IPS DF 4.7 (cell line): ENCODE results near the gene TARDBP.
"Not testable (repeated sequence)": the region's sequence is repeated elsewhere in the genome, so short reads cannot be mapped to it uniquely, and the experiment has no call there.

Source experiments
- DNase-seq: peaks from one replicate; pipeline ENCODE4 v3.0.0-alpha.2; 2013; ENCODE audit warnings: low spot score; ENCODE audit errors: extremely low read depth

Gene TARDBP

DNA sequence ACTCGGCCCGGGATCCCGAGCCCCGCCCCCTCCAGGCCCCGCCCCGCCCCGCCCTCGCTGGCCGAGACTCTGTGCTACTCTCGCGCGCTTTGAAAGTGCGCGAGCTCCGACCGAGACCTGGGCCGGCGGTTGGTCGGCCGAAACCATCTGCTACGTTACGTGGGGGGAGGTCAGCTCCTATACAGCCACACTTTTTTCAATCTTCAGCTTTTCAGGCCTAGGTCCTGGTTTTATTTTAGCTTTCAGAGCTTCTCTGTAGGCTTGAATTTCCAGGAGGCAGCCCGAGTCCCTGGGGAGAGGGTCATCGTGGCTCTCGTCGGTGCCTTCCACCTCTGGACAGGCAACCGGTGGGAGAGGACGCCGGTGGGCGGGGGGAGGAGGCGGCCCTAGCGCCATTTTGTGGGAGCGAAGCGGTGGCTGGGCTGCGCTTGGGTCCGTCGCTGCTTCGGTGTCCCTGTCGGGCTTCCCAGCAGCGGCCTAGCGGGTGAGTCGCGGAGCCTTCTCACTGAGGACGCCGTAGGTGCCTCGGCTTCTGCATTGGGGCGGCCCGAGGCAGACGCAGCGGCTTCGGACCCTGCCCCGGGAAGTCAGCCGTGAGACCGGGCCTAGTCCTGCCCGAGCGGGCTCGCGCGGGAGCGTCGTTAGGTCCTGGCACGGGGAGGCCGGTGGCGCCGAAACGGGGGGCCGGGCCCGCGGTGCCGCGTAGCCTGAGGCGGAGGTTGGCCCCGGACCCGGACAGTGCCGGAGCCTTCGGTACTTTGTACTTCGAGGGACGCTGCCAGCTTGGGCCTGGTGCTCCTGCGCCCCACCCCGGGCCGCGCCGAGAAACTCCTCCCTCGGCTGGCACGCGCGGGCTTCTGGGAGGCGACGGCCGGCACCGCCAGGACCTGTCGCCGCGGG lies at the start of gene TARDBP:
Gene TARDBP (plus strand): TSS at position 395 of the 900 bp plus-strand sequence. CDS start 1,074 bp downstream, outside the sequence.
- peak; percentile 16 for DNase-seq

DNA sequence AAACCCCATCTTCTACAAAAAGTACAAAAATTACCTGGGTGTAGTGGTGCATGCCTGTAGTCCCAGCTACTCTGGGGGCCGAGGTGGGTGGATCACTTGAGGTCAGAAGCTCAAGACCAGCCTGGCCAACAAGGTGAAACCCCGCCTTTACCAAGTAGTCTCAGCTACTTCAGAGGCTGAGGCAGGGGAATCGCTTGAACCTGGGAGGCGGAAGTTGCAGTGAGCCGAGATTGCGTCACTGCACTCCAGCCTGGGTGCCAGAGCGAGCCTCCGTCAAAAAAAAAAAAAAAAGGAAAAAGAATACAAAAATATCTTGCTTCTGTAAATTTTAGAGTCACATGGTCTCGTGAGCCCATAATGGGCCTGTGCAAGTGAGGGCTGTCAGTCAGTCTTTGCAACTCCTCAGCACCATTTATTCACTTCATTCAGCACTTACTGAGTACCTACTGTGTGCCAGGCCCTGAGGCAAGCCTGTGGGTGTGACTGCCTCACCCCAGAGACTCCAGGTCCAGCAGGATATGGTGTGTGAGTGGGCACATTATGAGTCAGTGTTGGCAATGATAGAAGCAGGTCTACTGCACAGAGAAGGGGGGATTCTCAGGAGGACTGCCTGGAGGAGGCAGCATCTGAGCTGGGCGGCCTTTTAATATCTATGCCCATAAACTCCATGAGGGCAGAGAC lies 46.8 kb upstream of the TARDBP start:
- no peak for DNase-seq

DNA sequence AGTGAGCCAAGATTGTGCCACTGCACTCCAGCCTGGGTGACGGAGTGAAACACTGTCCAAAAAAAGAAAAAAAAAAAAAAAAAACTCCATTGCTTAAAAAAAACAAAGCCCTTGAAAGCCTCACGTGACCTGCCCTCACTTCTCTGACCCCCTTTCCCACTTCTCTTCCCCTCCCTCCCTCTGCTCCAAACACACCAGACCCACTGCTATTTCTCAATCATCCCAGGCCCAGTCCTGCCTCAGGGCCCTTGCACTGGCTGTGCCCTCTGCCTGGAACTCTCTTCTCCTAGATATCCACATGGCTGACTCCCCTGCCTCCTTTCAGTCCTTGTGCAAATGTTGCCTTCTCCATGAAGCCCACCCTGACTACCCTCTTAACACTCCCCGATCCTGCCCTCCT lies 45.4 kb upstream of the TARDBP start:
- no peak for DNase-seq

DNA sequence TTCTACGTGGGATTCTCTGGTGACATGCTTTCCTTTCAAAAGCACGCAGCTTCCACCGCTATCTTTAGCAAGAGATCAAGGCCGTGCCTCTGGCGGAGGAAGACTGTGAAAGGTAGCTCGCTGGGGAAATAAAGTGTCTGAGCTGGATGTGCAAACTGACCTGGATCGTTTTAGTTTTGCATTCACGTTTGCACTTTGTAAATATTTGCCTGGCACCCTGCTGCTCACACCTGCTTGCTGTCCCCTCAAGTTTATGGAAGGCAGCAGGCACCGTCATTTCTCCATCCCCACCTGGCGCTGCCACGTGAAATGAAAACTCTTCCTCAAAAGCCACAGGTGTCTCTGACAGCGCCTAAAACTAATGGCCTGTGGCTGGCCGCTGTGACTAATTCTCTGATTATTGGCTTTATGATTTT lies 44.0 kb upstream of the TARDBP start:
- DNase-seq, result no peak

DNA sequence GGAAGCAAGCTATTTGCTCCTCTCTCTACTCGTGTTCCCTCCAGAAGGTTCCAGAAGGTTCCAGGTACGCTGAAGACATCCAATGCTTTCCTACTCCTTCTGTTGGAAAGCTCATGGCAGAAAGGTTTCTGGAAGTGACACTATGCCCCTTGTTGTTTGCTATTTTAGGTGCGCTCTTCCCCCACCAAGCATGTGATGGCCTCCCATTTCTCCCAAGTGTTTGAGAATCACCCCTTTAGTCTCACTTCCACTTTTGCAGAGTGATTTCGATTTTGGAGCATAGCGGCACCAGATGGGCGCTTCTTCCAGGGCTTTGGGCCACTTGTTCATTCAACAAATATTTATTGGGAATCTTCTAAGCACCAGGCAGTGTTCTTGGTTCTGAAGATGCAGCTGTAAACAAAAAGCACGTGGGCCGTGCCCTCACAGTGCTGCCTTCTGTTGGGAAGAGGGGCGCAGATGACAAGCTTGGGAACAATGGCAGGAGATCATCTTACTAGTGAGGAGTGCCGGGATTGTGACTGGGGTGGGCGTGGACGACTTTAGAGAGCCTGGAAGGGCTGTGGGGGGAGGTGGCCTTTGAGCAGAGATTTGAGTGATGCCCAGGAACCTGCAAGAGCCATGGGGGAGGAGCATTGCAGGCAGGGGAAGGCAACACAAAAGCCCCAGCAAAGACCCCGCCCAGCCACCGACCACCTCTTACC lies 43.0 kb upstream of the TARDBP start:
- DNase-seq, result no peak

DNA sequence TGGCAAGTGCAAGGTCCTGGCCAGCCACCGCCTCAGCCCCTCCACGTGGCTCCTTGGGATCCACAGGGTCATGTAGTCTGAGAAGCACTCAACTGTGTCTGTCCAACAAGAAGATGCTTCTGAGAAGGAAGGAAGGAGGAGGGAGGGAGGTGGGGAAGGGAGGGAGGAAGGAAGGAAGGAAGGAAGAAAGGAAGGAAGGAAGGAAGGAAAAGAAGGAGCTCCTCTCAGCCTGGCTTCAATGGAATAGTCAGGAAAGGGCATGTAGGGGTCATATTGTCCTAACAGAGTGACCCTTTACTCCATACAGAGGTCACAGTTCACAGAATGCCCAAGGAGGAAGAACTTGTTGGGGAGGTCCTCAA lies 42.5 kb upstream of the TARDBP start:
- no peak for DNase-seq

DNA sequence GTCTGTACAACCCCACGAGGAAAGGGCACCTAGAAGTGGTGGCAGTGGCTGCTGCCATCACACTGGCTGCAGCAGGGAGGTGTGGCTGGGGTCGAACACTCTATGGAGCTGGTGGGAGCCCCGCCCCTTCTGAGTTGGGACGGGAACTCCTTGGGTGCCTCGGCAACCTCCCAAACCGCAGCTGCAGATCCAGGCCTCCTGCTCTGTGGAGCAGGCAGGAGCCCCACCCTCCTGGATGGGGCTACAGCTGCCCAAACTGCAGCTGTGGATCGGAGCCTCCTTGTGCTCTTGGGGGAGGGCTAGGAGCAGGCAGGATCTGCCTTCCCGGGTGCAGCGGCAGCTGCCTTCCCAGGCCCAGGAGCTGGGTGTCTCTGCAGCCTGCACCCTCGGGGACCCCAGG lies 38.9 kb upstream of the TARDBP start:
- DNase-seq, result no peak

DNA sequence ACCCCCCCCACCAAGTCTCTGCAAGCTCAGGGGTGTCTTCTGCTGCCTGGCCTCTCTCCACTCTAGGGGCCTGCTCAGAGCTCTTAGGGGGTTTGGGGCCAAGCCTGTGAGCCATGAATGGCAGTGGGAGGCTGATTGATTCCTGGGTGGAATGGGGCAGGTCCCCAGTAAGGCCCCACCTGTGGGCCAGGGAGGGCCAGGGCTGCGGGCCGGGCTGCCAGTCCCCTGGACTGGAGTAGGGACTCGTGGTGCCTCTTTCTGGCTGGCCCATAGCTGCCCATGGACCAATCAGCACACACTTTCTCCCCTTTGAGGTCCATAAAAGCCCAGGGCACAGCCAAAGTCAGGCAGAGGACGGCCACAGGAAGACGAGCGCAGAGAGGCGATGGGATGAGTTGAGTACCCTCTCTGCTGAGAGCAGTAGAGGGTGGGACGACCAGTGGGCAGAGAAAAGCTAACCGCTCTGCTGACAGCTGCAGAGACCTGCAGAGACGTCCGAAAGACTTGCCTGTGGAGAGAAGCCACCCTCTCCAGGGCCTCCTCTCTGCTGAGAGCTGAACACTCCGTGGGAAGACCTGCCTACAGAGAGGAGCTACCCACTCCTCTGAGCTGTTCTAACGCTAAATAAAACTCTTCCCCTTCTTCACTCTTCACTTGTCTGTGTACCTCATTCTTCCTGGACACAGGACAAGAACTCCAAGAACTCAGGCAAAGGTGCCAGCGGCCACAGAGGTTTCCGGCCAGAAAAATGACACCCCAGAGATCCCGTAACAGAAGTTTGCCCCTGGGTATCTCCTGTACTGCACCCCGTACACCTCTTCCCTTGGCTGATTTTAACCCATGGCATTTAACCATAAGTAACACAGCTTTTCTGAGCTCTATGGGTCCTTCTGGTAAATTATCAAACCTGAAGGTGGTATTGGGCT lies 38.2 kb upstream of the TARDBP start:
- DNase-seq, result no peak

DNA sequence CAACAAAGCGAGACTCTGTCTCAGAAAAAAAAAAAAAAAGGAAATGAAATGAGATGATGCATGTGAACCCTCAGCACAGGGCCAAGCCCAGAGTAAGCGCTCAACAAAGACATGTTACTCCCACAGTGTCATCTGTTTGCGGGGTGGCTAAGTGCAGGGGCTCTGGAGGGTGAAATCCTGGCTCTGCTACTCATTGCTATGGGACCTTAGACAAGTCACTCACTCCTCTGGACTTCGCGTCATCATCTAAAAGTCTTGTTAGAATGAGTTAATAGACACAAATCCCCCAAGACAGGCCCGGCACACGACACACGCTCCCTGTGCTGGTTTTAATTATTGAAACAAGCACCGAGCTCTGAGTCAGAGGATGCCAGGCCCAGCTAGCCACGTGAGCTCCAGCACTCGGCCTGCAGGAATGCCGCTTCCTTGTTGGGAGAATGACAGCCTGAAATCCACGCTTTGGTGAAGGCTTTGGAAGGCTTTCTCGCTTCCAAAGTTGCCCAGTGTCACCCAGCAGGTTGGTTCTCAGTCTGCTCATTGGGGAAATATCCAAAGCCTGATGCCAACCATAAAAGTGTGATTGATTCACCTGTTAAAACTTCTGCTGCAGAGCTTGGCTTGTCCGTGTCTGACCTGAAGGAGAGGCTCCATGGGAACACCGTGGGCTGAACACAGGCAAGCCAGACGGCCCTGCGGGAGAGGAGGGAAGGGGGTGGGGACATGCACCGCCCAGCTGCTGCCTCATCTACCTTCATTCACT lies 36.7 kb upstream of the TARDBP start:
- DNase-seq, result no peak

DNA sequence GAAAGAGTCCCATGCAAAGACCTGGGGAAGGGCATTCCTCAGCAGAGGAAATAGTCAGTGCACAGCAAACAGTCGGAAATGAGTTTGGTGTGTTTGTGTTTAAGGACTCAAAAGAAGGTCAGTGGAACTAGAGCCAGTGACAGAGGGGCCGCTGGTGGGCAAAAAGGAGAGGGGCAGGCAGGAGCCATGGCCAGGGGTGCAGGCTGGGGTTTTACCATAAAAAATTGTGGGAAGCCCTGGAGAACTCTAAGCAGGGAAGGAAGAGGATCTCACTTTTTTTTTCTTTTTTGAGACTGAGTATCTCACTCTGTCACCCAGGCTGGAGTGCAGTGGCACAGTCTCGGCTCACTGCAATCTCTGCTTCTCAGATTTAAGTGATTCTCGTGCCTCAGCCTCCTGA lies 33.7 kb upstream of the TARDBP start:
- no peak for DNase-seq

DNA sequence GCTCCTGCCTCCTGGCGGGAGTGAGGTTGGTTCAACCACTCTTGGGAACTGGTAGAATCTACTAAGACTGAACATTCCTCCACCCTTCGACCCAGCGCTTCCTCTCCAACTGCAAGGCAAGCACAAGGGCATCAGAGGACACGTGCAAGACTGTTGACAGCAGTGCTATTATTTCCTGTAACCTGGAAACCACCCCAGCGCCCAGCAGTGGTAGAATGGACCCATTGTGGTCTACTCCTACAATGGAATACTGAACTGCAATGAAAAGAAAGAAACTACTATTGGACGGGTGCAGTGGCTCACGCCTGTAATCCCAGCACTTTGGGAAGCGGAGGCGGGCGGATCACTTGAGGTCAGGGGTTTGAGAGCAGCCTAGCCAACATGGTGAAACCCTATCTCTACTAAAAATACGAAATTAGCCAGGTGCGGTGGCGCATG lies 33.0 kb upstream of the TARDBP start:
- no peak for DNase-seq

DNA sequence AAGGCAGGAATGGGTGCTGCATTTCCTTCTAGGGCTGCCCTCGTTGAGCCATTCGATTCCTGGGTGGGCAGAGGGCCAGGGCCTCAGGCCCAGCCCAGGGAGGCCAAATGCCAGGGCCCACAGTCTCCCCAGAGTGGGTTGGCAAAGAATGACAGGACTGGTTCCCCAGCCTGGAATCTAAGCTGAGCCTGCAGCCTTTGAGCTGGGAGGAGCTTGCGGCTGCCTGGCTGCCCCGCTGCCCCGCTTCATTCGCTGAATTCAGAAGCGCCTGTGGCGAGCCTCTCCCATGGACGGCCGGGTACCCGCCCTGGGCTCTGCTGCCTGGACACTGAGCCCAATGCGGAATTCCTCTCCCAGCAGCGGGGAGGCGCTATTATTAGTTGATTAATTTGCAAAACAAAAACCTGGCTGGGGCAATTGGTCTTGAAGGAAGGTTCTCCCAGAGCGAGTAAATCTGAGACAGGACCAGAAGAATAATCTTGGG lies 32.3 kb upstream of the TARDBP start:
- peak; percentile 79 for DNase-seq

DNA sequence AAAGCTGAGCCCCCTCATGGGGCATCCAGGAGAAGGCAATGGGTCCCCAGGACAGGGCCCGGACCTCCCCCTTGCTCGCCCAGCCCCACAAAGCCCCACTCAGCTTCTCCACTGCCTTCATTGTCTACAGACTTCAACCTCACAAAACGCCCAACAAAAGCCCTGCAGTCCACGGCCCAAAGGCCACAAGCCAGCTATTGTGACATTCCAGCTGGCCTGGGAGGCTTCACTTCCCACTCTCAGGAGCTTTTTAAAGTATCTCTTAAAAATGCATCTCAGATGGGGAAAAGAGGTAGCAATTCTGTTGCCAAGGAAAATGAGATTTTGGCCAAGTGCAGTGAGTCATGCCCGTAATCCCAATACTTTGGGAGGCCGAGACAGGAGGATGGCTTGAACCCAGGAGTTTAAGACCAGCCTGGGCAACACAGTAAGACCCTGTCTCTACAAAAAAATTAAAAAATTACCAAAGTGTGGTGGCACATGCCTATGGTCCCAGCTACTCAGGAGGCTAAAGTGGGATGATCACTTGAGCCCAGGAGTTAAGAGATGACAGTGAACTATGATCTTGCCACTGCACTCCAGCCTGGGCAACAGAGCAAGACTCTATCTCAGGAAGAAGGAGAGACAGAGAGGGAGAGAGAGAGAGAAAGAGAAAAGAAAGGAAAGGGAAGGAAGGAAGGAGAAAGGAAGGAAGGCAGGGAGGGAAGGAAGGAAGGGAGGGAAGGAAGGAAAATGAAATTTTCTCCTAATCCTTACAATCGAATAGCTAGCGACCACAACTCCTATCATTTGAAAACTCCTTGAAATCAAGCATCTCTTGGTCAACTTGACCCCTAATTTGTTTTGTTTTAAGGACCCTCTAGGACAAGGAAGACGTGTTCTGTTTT lies 31.4 kb upstream of the TARDBP start:
- no peak for DNase-seq

DNA sequence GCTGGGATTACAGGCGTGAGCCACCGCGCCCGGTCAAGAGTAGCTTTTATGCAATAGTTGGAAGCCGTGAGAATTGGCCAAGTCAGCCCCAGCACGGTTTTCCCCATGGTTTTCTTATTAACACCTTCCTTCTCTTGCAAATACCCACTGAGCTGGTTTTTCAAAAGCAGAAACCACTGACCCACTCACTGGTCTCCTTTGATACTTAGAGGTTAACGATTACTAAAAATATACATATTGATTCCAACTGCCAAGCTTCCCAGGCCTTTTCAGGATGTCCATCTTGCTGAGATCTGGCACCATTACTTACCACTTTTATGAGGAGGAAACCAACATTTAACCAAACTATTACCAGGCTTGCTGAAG lies 25.9 kb upstream of the TARDBP start:
- no peak for DNase-seq

DNA sequence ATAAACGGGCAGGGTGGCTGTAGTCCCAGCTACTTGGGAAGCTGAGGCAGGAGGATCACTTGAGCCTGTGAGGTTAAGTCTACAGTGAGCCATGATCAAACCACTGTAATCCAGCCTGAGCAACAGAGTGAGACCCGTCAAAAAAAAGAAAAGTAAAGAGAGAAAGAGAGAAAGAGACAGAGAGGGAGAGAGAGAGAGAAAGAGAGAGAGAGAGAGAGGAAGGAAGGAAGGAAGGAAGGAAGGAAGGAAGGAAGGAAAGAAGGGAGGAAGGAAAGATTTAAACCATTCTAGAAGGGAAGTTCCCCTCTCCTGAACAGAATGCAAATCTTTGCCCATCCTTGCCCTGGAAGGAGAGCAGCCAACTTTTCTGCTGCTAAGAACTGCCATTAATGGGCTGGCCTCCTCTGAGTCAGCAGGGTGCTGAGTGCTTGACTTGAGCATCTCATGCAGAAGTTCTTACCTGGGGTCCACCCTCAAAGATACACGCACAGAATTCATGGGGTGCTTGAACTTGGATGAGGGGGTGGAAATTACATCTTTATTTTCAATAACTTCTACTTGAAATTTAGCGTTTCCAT lies 24.5 kb upstream of the TARDBP start:
- DNase-seq, result no peak

DNA sequence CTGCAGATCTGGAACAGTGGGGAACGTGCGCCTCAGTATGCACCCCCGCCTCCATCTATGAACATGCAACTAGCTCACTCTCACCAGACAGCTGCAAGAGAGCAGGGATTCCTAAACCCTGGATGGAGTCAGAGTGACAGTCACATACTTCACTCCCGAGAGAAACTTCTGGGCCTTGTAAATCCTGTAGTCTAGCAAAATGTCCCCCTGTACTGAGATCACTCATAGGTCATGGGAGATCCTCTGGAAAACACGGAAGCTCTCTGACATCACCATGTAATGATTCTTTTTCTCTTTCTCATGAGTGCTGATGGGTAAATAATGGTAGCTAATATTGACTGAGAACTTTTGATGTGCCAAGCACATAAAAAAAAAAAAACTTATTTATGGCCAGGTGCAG lies 23.4 kb upstream of the TARDBP start:
- DNase-seq, result no peak

DNA sequence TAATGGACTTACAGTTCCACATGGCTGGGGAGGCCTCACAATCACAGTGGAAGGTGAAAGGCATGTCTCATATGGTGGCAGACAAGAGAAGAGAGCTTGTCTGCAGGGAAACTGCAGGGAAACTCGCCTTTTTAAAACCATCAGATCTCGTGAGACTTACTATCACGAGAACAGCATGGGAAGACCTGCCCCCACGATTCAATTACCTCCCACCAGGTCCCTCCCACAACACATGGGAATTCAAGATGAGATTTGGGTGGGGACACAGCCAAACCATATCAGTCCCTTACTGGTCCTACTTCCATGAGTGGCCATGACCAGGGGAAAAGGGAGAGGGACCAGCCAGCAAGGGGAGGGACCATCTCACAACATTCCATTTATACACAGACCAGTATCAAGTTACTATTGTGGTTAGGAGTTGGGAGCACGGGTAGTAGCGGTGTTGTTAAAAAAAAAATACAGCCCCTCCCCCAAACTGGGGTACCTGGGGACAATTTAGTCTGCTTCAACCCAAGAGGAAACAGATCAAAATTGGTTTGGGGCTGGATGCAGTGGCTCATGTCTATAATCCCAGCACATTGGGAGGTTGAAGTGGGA lies 22.4 kb upstream of the TARDBP start:
- not testable (repeated sequence) for DNase-seq

DNA sequence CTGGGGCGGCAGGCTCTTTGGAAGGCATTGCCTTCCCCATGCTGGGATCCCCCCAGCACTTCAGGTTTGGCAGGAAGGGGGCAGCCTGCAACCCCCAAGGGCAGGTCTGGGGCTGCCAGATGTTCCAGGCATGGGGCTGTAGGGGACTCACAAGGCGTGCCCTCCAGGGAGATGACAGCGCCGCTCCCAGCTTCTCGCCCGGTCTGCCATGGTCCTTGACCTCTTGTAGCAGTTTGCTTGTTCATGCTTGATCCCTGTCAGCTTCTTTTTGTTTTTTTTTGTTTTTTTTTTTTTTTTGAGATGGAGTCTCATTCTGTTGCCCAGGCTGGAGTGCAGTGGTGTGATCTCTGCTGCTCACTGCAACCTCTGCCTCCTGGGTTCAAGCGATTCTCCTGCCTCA lies 21.6 kb upstream of the TARDBP start:
- DNase-seq, result no peak
